Stimulated activated effector memory CD8-positive, alpha-beta T cell treated with anti-CD3 and anti-CD28 coated beads, Interleukin-12 subunit alpha, Interleukin-12 subunit beta, amount 100 ng/mL, for 72 hours (primary cell): ENCODE results near the gene F7.
A peak's percentile ranks its signal among the peaks of the same experiment; 100 is the strongest.

Experiments used
- ATAC-seq: fragments of 150-1000 bp; cut with Tn5 transposase; 2 replicates; pipeline ENCODE4 v1.10.0; 2021
- DNase-seq, 2 donors: peaks; one replicate each; pipeline ENCODE4 v3.0.0; 2021 to 2022; ENCODE audit warnings: low spot score in 2 of 2
- H3K27ac Mint-ChIP-seq: one replicate; pipeline ENCODE4 v1.8.0; 2022; ENCODE audit warnings: mild to moderate bottlenecking, mixed read lengths
- H3K36me3 Mint-ChIP-seq: one replicate; pipeline ENCODE4 v1.8.0; 2022; ENCODE audit warnings: mild to moderate bottlenecking, mixed read lengths
- H3K4me1 Mint-ChIP-seq: one replicate; pipeline ENCODE4 v1.8.0; 2022; ENCODE audit warnings: mixed read lengths
- H3K4me3 Mint-ChIP-seq: one replicate; pipeline ENCODE4 v1.8.0; 2022; ENCODE audit warnings: mild to moderate bottlenecking, mixed read lengths
- H3K9me3 Mint-ChIP-seq: one replicate; pipeline ENCODE4 v1.8.0; 2022; ENCODE audit warnings: mixed read lengths

Gene F7

DNA sequence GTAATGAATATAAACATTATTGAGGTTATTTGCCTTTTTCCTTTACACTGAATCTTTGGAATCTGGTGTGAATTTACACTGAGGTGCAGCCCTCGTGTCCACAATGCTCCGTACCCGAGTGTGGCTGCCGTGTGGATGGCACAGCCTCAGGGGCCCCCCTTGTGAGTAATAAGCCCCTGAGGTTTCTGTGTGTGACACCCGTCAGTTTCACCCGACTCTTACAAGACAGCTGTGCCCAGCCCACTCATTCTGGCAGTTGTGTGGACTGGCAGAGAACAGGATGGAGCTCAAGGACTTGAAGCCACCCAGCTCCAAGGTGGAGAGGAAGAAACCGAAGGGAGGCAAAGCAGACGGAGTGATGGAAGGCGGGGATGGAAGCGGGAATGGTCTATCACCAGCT is 60.7 kb downstream of the F7 start:
- H3K4me3 Mint-ChIP-seq, result peak overlapping the region; percentile 29
- ATAC-seq (peak; percentile 97), DNase-seq (no peak)
- H3K4me1 Mint-ChIP-seq, result peaks cover 53% of the 10 kb centered on the region
- H3K27ac Mint-ChIP-seq, result no peak overlapping the region
- H3K9me3 Mint-ChIP-seq, result peaks cover 6% of the 10 kb centered on the region
- H3K36me3 Mint-ChIP-seq, result peaks cover 14% of the 10 kb centered on the region

DNA sequence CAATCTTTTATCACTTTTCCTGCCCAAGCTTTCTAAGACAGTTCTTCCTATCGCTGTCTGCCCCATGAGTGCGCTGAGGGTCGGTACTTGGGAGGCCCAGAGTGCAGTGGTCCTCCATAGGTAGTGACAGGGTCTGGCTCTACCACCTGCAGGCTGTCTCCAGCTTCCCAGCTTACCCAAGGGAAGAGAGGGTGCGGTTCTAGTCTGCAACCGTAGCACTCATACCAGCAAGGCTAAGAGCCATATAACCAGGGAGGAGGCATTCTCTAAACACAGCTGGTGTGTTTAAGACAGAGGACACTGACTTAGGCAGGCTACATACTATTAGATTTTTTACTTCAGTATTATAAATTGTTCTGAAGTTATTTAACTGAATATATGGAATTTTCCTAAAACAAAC is 61.1 kb downstream of the F7 start:
- Mint-ChIP-seq H3K36me3 (peaks cover 18% of the 10 kb centered on the region), H3K4me1 (peaks cover 51% of the 10 kb centered on the region), H3K27ac (no peak overlapping the region), H3K9me3 (peaks cover 6% of the 10 kb centered on the region), H3K4me3 (peak overlapping the region; percentile 29)
- DNase-seq (no peak), ATAC-seq (no peak)

DNA sequence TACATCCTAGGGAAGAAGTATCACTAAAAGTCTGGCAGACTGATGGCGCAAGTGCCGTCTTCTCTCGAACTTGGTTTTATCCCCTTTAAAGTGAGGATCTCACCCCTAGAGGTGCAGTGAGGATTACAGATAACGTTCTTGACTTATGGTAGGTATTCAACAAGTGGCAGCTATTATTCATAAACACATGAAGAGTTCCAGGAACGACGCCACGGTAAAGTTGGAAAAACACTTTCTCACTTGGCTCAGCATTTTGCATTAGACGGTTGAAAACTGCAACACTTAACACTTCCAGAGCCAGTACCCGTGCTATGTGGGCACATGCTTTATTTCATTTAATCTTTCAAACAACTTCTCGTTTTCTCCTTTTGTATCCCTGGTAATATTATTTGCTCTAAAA is 61.6 kb downstream of the F7 start:
- no peak overlapping the region for H3K27ac Mint-ChIP-seq
- peaks cover 51% of the 10 kb centered on the region for H3K4me1 Mint-ChIP-seq
- ATAC-seq (no peak), DNase-seq (no peak)
- no peak overlapping the region for H3K4me3 Mint-ChIP-seq
- H3K36me3 Mint-ChIP-seq, result peaks cover 23% of the 10 kb centered on the region
- H3K9me3 Mint-ChIP-seq, result peaks cover 6% of the 10 kb centered on the region

DNA sequence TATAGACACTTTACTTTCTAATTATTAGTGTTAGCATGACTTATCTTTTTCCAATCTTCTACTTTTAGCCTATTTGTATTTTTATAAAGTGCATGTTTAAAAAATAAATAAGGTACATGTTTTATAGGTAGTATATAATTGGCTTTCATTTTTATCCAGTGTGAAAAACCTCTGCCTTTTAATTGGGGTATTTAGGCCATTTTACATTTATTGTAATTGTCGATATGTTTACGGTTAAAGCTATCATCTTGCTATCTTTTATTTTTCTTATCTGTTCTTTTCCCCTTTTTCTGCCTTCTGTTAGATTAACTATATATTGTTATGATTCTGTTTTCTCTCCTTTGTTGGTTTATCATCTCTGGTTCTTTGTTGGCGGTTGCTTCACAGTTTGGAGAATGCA is 62.0 kb downstream of the F7 start:
- Mint-ChIP-seq H3K9me3 (peaks cover 6% of the 10 kb centered on the region), H3K27ac (no peak overlapping the region), H3K4me3 (no peak overlapping the region), H3K4me1 (peaks cover 51% of the 10 kb centered on the region), H3K36me3 (peaks cover 26% of the 10 kb centered on the region)
- ATAC-seq (no peak), DNase-seq (no peak)

DNA sequence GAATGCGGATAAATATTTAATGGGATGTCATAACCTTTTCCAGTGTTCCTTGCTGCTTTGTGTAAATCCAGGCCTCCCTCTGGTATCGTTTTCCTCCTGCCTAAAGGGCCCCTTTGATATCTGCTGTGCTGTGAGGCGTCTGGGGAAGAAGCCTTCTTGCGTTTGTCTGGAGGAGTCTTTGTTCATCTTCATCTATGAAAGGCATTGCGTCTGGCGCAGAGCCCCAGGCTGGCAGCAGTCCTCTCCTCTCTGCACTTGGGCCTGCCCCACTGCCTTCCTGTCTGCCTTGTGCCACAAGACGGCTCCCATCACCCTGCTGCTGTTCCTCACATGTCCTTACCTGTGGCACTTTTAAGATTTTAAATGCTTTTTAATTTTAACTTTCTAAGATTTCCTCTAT is 62.6 kb downstream of the F7 start:
- H3K27ac Mint-ChIP-seq, result no peak overlapping the region

DNA sequence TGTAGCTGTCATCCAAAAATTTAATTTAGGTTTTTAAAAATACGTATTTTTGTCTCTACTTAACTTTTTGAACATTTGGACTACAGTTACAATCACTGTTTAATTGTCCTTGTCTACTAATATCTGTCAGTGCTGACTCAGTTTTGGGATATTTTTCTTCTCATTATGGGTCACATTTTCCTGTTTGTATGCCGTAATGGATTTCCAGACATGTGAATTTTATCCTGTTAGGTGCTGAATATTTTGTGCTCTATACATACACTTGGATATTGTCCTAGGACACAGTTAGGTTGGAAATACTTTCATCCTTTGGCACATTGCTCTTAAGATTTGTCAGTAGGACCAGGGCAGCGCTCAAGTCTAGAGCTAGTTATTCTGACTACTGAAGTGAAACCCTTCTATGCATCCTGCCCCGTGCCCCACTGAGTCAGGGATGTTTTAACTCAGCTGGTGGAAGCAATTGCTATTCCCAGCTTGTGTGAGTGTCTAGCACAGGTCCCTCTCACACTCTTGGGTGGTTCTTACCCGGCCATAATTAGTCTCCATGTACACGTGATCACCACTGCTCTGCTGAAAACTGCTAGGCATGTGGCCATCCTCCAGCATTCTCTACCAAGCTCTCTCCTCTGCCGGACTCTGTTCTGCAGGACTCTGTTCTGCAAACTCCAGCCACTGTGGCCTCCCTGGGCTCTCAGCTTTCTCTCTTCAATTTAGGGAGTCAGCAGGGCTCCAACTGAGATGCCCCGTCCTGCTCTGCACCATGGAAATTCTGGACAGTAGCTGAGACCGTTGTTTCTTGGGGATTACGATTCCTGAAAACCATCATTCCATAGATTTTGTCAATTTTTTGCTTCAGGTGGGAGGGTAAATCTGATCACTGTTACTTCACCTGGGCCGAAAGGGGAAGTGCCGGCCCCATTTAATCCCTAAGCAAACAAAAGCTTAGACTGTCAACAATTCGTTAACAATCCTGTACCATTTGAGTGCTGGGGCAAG is 64.0 kb downstream of the F7 start:
- DNase-seq (no peak), ATAC-seq (no peak)
- Mint-ChIP-seq H3K27ac (peak overlapping the region; percentile 17), H3K36me3 (peaks cover 25% of the 10 kb centered on the region), H3K4me3 (no peak overlapping the region), H3K4me1 (peaks cover 40% of the 10 kb centered on the region), H3K9me3 (peaks cover 6% of the 10 kb centered on the region)

More for the DNA sequence above, 62.6 kb downstream of the F7 start:
- H3K9me3 Mint-ChIP-seq, result peaks cover 6% of the 10 kb centered on the region
- ATAC-seq (no peak), DNase-seq (no peak)
- no peak overlapping the region for H3K4me3 Mint-ChIP-seq
- H3K36me3 Mint-ChIP-seq, result peaks cover 26% of the 10 kb centered on the region
- peaks cover 48% of the 10 kb centered on the region for H3K4me1 Mint-ChIP-seq
